SK-N-MC (cell line): ENCODE data around the gene RCOR1.
"Not testable (repeated sequence)": the region's sequence is repeated elsewhere in the genome, so short reads cannot be mapped to it uniquely, and the experiment has no call there.

Experiments used
- DNase-seq: peaks from one replicate; pipeline ENCODE4 v3.0.0-alpha.2; 2011; ENCODE audit warnings: low read depth, low spot score
- H3K27ac ChIP-seq: fragments of 200-600 bp; sonication (generic); 2 replicates; pipeline ENCODE4 v1.5.1; 2016; ENCODE audit warnings: mixed run types
- H3K36me3 ChIP-seq: fragments of 200-600 bp; sonication (generic); 2 replicates; pipeline ENCODE4 v1.6.1; 2017; ENCODE audit warnings: antibody characterized with exemption, low read length, mixed read lengths; ENCODE audit not compliant: insufficient read depth
- H3K4me3 ChIP-seq: fragments of 200-600 bp; sonication (generic); 2 replicates; pipeline ENCODE4 v1.5.1; 2016
- H3K9ac ChIP-seq: fragments of 200-600 bp; sonication (generic); 2 replicates; pipeline ENCODE4 v1.8.0; 2017; ENCODE audit warnings: mixed run types, mixed read lengths; ENCODE audit not compliant: insufficient read length
- H3K9me3 ChIP-seq: fragments of 200-600 bp; sonication (generic); 2 replicates; pipeline ENCODE4 v1.6.1; 2017; ENCODE audit warnings: low read depth, mild to moderate bottlenecking, antibody characterized with exemption, low read length, moderate library complexity, mixed read lengths
- EZH2 ChIP-seq: fragments of 200-600 bp; sonication (generic); IDR thresholded peaks from one replicate; pipeline ENCODE4 v1.6.1; 2017; ENCODE audit warnings: antibody characterized with exemption
- FOXP2 ChIP-seq: optimal IDR thresholded peaks from 2 replicates; pipeline ENCODE3; 2011; ENCODE audit warnings: mild to moderate bottlenecking, moderate library complexity; ENCODE audit not compliant: insufficient read depth; ENCODE audit errors: extremely low read length, control extremely low read depth
- POLR2AphosphoS5 ChIP-seq: IDR thresholded peaks from 2 replicates; pipeline ENCODE4 v1.6.1; 2012; ENCODE audit warnings: mild to moderate bottlenecking, low read depth, low read length, borderline replicate concordance

The RCOR1 gene

DNA sequence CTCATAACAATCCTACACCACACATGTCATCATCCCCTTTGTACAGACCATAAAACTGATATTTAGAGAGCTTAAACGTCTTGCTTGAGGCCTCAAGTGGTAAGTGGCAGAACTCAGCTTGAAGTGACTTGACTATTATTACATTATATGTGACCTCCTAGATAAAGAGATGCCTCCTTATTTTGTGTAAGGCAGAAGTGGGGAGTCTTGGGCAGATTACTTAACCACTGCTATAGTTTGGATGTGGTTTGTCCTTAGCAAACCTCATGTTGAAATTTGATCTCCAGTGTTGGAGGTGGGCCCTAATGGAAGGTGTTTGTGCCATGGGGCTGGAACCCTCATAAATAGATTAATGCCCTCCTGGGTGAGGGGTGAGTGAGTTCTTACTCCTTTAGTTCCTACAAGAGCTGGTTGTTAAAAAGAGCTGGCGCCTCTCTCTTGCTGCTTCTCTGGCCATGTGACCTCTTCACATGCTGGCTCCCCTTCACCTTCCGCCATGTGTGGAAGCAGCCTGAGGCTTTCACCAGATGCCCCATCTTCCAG, 37.4 kb downstream of the RCOR1 start:
- TF ChIP-seq POLR2AphosphoS5 (no peak), FOXP2 (no peak), EZH2 (no peak)
- DNase-seq = no peak
- Histone ChIP-seq H3K36me3 (peaks cover 61% of the 10 kb centered on the region), H3K9ac (no peak overlapping the region), H3K4me3 (no peak overlapping the region), H3K27ac (peak overlapping the region; percentile 68), H3K9me3 (no peaks in the 10 kb centered on the region)

GRCh38 chr14:102630405-102630804, 38.0 kb downstream of the RCOR1 start:
- Histone ChIP-seq H3K27ac (peak overlapping the region; percentile 68), H3K4me3 (no peak overlapping the region), H3K36me3 (peaks cover 61% of the 10 kb centered on the region), H3K9ac (no peak overlapping the region), H3K9me3 (no peaks in the 10 kb centered on the region)
- TF ChIP-seq FOXP2 (no peak), EZH2 (no peak)
- no peak for DNase-seq

GRCh38 chr14:102630881-102631280, 38.4 kb downstream of the RCOR1 start:
- no peak overlapping the region for H3K9ac ChIP-seq
- peaks cover 56% of the 10 kb centered on the region for H3K36me3 ChIP-seq
- no peak overlapping the region for H3K4me3 ChIP-seq
- no peak for DNase-seq
- H3K9me3 ChIP-seq = no peaks in the 10 kb centered on the region
- peak overlapping the region; percentile 68 for H3K27ac ChIP-seq
- TF ChIP-seq EZH2 (no peak), FOXP2 (no peak), POLR2AphosphoS5 (no peak)

DNA sequence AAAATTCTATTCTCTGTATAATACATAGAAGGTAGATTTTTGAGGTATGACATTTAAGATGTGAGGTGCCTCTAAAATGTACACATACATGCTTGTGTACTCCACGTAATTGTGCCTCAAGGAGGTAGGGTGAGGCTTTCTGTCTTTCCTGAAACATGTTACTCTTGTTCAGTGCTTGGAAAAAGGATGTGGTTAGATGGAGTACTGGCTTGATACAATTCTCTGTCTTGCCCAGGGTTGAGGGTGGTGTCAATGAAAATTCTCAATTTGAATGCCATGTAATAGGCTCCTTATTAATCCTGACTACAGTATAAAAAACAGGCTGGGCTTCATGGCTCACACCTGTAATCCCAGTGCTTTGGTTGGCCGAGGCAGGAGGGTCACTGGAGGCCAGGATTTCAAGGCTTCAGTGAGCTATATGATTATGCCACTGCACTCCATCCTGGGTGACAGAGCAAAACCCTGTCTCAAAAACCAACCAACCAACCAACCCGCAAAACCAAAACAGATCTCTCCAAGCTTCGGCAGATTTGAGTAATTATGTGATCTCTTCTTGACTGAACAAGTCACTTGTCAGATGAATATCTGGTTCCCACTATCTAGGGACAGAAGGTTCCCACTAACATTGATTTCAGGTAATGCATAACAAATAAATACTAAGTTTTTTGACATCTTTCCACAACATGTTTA, 41.6 kb downstream of the RCOR1 start:
- Histone ChIP-seq H3K9ac (no peak overlapping the region), H3K4me3 (no peak overlapping the region), H3K9me3 (no peaks in the 10 kb centered on the region), H3K27ac (peak overlapping the region; percentile 50), H3K36me3 (peaks cover 34% of the 10 kb centered on the region)
- DNase-seq = no peak
- TF ChIP-seq POLR2AphosphoS5 (no peak), FOXP2 (no peak), EZH2 (no peak)

DNA sequence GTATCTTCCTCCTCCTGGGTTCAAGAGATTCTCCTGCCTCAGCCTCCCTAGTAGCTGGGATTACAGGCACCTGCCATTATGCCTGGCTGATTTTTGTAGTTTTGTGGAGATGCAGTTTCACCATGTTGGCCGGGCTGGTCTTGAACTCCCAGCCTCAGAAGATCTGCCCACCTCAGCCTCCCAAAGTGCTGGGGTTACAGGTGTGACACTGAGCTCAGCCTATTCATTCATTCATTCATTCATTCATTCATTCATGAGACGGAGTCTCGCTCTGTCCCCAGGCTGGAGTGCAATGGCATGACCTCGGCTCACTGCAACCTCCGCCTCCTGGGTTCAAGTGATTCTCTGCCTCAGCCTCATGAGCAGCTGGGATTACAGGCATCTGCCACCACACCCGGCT, 47.2 kb downstream of the RCOR1 start:
- not testable (repeated sequence) for DNase-seq, H3K9ac ChIP-seq, H3K9me3 ChIP-seq, H3K36me3 ChIP-seq, H3K27ac ChIP-seq, H3K4me3 ChIP-seq

- Histone ChIP-seq H3K27ac (peak overlapping the region; percentile 88), H3K36me3 (peaks cover 13% of the 10 kb centered on the region), H3K4me3 (peak overlapping the region; percentile 31; the same call in 1 of the 2 replicates), H3K9me3 (no peaks in the 10 kb centered on the region), H3K9ac (no peak overlapping the region)
- DNase-seq = no peak
- TF ChIP-seq POLR2AphosphoS5 (no peak), EZH2 (no peak), FOXP2 (no peak)
Measured at GRCh38 chr14:102644523-102644922, 52.1 kb downstream of the RCOR1 start.

DNA sequence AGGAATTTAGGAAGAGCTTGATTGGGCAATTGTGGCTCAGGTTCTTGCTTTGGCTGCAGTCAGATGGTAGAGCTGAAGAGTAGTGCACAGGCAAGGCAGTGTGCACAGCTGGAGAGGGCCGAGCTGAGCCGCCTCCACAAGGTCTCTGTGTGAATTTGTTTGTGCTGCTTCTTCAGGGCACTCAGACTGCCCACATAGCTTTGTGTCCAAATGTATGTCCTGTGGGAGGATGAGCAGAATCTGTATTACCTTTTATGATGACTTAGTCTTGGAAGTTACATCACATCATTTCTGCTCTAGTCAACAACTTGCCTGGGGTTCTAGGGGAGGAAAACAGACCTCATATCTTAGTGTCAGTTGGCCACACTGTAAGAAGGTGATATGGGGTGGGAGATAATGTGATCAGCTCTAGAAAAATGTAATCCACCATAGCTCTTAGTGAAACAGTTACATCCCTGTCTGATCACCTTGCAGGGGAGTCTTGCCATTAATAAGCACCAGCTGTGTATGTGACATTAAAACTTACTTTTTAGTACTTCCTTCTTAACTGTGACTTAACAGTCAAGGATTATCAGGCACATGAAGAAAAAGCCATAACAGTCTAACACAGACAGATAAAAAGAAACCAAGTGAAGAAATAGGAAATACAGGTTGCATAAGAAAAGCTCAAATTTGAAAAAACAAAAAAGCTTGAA, 53.4 kb downstream of the RCOR1 start:
- H3K27ac ChIP-seq = peak overlapping the region; percentile 88

GRCh38 chr14:102646615-102647014, 54.2 kb downstream of the RCOR1 start:
- TF ChIP-seq POLR2AphosphoS5 (no peak), EZH2 (no peak), FOXP2 (no peak)
- no peak for DNase-seq
- Histone ChIP-seq H3K36me3 (peaks cover 5% of the 10 kb centered on the region; the same call in 1 of the 2 replicates), H3K4me3 (no peak overlapping the region; the same call in 1 of the 2 replicates), H3K9ac (no peak overlapping the region), H3K27ac (peak overlapping the region; percentile 88), H3K9me3 (no peaks in the 10 kb centered on the region)

More for the DNA sequence above, 53.4 kb downstream of the RCOR1 start:
- TF ChIP-seq FOXP2 (no peak), POLR2AphosphoS5 (no peak), EZH2 (no peak)
- Histone ChIP-seq H3K9me3 (no peaks in the 10 kb centered on the region), H3K9ac (no peak overlapping the region), H3K4me3 (peak overlapping the region; percentile 27), H3K36me3 (peaks cover 5% of the 10 kb centered on the region; the same call in 1 of the 2 replicates)
- DNase-seq = no peak

DNA sequence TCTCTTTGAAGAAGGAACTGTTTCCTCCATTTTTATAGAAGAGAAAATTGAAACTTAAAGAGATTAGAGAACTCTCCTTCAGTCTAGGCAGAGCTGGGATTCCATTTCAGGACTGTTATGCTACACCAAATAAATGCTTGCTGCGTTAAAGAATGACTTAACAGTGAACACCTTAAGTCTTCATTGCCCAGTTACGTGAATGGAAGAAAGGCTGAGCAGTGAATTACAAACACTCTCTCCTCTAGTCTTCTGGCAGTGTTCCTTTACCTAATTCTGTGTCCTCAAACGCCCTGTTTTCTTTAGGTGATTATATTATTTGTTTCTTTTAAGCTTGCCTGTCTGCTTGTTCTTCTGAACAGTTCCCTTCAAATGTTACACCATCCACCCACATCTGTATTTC, 59.7 kb downstream of the RCOR1 start:
- peak overlapping the region; percentile 87 for H3K27ac ChIP-seq
- no peak overlapping the region for H3K9ac ChIP-seq
- no peak for TF ChIP-seq POLR2AphosphoS5
- no peak for TF ChIP-seq EZH2
- no peak for TF ChIP-seq FOXP2
- H3K36me3 ChIP-seq = peaks cover 15% of the 10 kb centered on the region
- peak overlapping the region; percentile 3; the same call in 1 of the 2 replicates for H3K4me3 ChIP-seq
- H3K9me3 ChIP-seq = no peaks in the 10 kb centered on the region
- DNase-seq = no peak
